Glomerular visceral epithelial cell (primary cell): ENCODE data around the gene PPP4R1.
"Not testable (repeated sequence)": the region's sequence is repeated elsewhere in the genome, so short reads cannot be mapped to it uniquely, and the experiment has no call there.

Source experiments
- DNase-seq: peaks from one replicate; pipeline ENCODE4 v3.0.0-alpha.2; 2016; ENCODE audit errors: extremely low spot score

The PPP4R1 gene

GRCh38 chr18:9630444-9630843 lies 16.1 kb upstream of the PPP4R1 start:
- DNase-seq = no peak

- DNase-seq = no peak
These were observed 15.3 kb upstream of the PPP4R1 start for GRCh38 chr18:9629709-9630108.

GRCh38 chr18:9628984-9629383 lies 14.6 kb upstream of the PPP4R1 start:
- no peak for DNase-seq

- DNase-seq = no peak
These were observed 13.3 kb upstream of the PPP4R1 start for GRCh38 chr18:9627642-9628041.

GRCh38 chr18:9619990-9620389 lies 5.6 kb upstream of the PPP4R1 start:
- DNase-seq = no peak

- DNase-seq = peak; percentile 25
These were observed 5.2 kb upstream of the PPP4R1 start for GRCh38 chr18:9619545-9619944.

- DNase-seq = no peak
These were observed 4.7 kb upstream of the PPP4R1 start for GRCh38 chr18:9619056-9619455.

- DNase-seq = peak; percentile 22
These were observed 2.7 kb upstream of the PPP4R1 start for GRCh38 chr18:9617006-9617542.

GRCh38 chr18:9616049-9616448 lies 1.7 kb upstream of the PPP4R1 start:
- DNase-seq = no peak

- no peak for DNase-seq
These were observed 980 bp upstream of the PPP4R1 start for GRCh38 chr18:9615280-9615797.

GRCh38 chr18:9613550-9614400 lies 584 bp downstream of the PPP4R1 start:
- peak; percentile 61 for DNase-seq

GRCh38 chr18:9612977-9613376 lies 1.4 kb downstream of the PPP4R1 start:
- no peak for DNase-seq

GRCh38 chr18:9612215-9612830 lies 2.0 kb downstream of the PPP4R1 start:
- peak; percentile 65 for DNase-seq

GRCh38 chr18:9609190-9609589 lies 5.2 kb downstream of the PPP4R1 start:
- no peak for DNase-seq

GRCh38 chr18:9608728-9609127 lies 5.6 kb downstream of the PPP4R1 start:
- no peak for DNase-seq

GRCh38 chr18:9608298-9608697 lies 6.1 kb downstream of the PPP4R1 start:
- no peak for DNase-seq

- not testable (repeated sequence) for DNase-seq
These were observed 7.2 kb downstream of the PPP4R1 start for GRCh38 chr18:9607111-9607510.

- no peak for DNase-seq
These were observed 8.3 kb downstream of the PPP4R1 start for GRCh38 chr18:9606039-9606438.

GRCh38 chr18:9604348-9604747 lies 10.0 kb downstream of the PPP4R1 start:
- DNase-seq = no peak

GRCh38 chr18:9599328-9599727 lies 15.0 kb downstream of the PPP4R1 start:
- no peak for DNase-seq

- DNase-seq = no peak
These were observed 16.8 kb downstream of the PPP4R1 start for GRCh38 chr18:9597609-9598008.

GRCh38 chr18:9596843-9597526 lies 17.4 kb downstream of the PPP4R1 start:
- no peak for DNase-seq
